Thoracic aorta (tissue), 2 donors: ENCODE data around the gene CCDC74B. TPM values are rescaled to one million over a fixed set of nuclear protein-coding genes. Genes with fewer than 3 reads are reported as not detected.
"Not testable (repeated sequence)": the region's sequence is repeated elsewhere in the genome, so short reads cannot be mapped to it uniquely, and the experiment has no call there.

ENCODE experiments used
- ATAC-seq: fragments of 150-250 bp; one replicate; pipeline ENCODE4 v1.8.0; 2017; ENCODE audit warnings: low read depth; ENCODE audit not compliant: insufficient number of reproducible peaks, low FRiP score
- DNase-seq: peaks from one replicate; pipeline ENCODE4 v3.0.0-alpha.2; 2020; ENCODE audit warnings: low spot score
- H3K27ac ChIP-seq, 2 donors: fragments of 200-600 bp; sonication (generic); 1 replicate in 1 of 2; 2 replicates in 1 of 2; pipeline ENCODE4 v1.5.1; 2016; ENCODE audit warnings: mild to moderate bottlenecking in 2 of 2, moderate library complexity in 2 of 2
- H3K27me3 ChIP-seq: fragments of 200-600 bp; sonication (generic); replicated peaks from 2 replicates; pipeline ENCODE4 v1.6.0; 2016; ENCODE audit warnings: mild to moderate bottlenecking; ENCODE audit not compliant: insufficient read depth
- H3K36me3 ChIP-seq: fragments of 200-600 bp; sonication (generic); one replicate; pipeline ENCODE4 v1.5.1; 2016
- H3K4me1 ChIP-seq, 2 donors: fragments of 200-600 bp; sonication (generic); 1 replicate in 1 of 2; 2 replicates in 1 of 2; pipeline versions ENCODE4 v1.5.1 to v1.6.0; 2016; ENCODE audit warnings: low read depth in 2 of 2, mild to moderate bottlenecking in 1 of 2; ENCODE audit not compliant: control insufficient read depth in 1 of 2
- H3K4me3 ChIP-seq: fragments of 200-600 bp; sonication (generic); 2 replicates; pipeline ENCODE4 v1.5.1; 2016; ENCODE audit warnings: mild to moderate bottlenecking
- H3K9me3 ChIP-seq: fragments of 200-600 bp; sonication (generic); 2 replicates; pipeline ENCODE4 v1.5.1; 2016
- CTCF ChIP-seq: fragments of 200-600 bp; sonication (generic); IDR thresholded peaks from one replicate; pipeline ENCODE4 v1.5.1; 2019; ENCODE audit warnings: antibody characterized with exemption
- total RNA-seq, 2 donors: library from RNA; depleted of rRNA; stranded (reverse); fragments of >200 nt; gene quantifications; one replicate each; pipeline versions ENCODE4 v1.1.0 to v1.2.3, GENCODE V29; 2016

The CCDC74B gene
- total RNA-seq, 2 donors from 2014 or later = 2.0 to 12.4 TPM

- no peaks in the 10 kb centered on the region for H3K9me3 ChIP-seq
- no peak overlapping the region for H3K27ac ChIP-seq
- no peaks in the 10 kb centered on the region for H3K27me3 ChIP-seq
- H3K4me1 ChIP-seq = no peaks in the 10 kb centered on the region
- no peak for TF ChIP-seq CTCF
- DNase-seq (no peak), ATAC-seq (no peak)
- peaks cover 11% of the 10 kb centered on the region for H3K36me3 ChIP-seq
- H3K4me3 ChIP-seq = no peak overlapping the region
These were observed 13.7 kb upstream of the CCDC74B start for GRCh38 chr2:130158631-130159030.

- ATAC-seq, H3K27me3 ChIP-seq, H3K4me3 ChIP-seq, H3K4me1 ChIP-seq, H3K27ac ChIP-seq, DNase-seq, H3K9me3 ChIP-seq: not testable (repeated sequence)
- H3K36me3 ChIP-seq = peaks cover 11% of the 10 kb centered on the region
These were observed 13.1 kb upstream of the CCDC74B start for GRCh38 chr2:130157825-130158514.

GRCh38 chr2:130157354-130157753 lies 12.4 kb upstream of the CCDC74B start:
- not testable (repeated sequence) for H3K4me3 ChIP-seq, DNase-seq, H3K27me3 ChIP-seq, H3K9me3 ChIP-seq, H3K4me1 ChIP-seq, ATAC-seq, H3K27ac ChIP-seq
- peaks cover 14% of the 10 kb centered on the region for H3K36me3 ChIP-seq

- no peaks in the 10 kb centered on the region for H3K4me1 ChIP-seq
- no peaks in the 10 kb centered on the region for H3K9me3 ChIP-seq
- ATAC-seq (no peak), DNase-seq (no peak)
- H3K27me3 ChIP-seq = no peaks in the 10 kb centered on the region
- H3K27ac ChIP-seq = no peak overlapping the region
- H3K36me3 ChIP-seq = peaks cover 19% of the 10 kb centered on the region
- TF ChIP-seq CTCF = no peak
- H3K4me3 ChIP-seq = no peak overlapping the region
These were observed 11.7 kb upstream of the CCDC74B start for GRCh38 chr2:130156624-130157004.

- not testable (repeated sequence) for H3K4me1 ChIP-seq, H3K4me3 ChIP-seq, ATAC-seq, H3K9me3 ChIP-seq, H3K27me3 ChIP-seq, H3K27ac ChIP-seq, DNase-seq
- H3K36me3 ChIP-seq = peaks cover 19% of the 10 kb centered on the region
These were observed 11.2 kb upstream of the CCDC74B start for GRCh38 chr2:130155956-130156623.

- Histone ChIP-seq H3K27ac (no peak overlapping the region), H3K4me3 (no peak overlapping the region), H3K27me3 (no peaks in the 10 kb centered on the region), H3K4me1 (no peaks in the 10 kb centered on the region), H3K36me3 (peaks cover 17% of the 10 kb centered on the region), H3K9me3 (no peaks in the 10 kb centered on the region)
- TF ChIP-seq CTCF = no peak
- ATAC-seq (no peak), DNase-seq (no peak)
These were observed 10.2 kb upstream of the CCDC74B start for GRCh38 chr2:130154773-130155765.

GRCh38 chr2:130154423-130154770 lies 9.5 kb upstream of the CCDC74B start:
- not testable (repeated sequence) for H3K4me1 ChIP-seq, ATAC-seq, H3K27ac ChIP-seq, H3K27me3 ChIP-seq, DNase-seq, H3K9me3 ChIP-seq, H3K4me3 ChIP-seq
- H3K36me3 ChIP-seq = peaks cover 17% of the 10 kb centered on the region

GRCh38 chr2:130153721-130154422 lies 9.0 kb upstream of the CCDC74B start:
- ATAC-seq, H3K9me3 ChIP-seq, H3K27me3 ChIP-seq, DNase-seq, H3K27ac ChIP-seq, H3K4me3 ChIP-seq, H3K4me1 ChIP-seq: not testable (repeated sequence)
- H3K36me3 ChIP-seq = peaks cover 17% of the 10 kb centered on the region
